Measurements from ENCODE around the gene GORASP1.

The GORASP1 gene

DNA sequence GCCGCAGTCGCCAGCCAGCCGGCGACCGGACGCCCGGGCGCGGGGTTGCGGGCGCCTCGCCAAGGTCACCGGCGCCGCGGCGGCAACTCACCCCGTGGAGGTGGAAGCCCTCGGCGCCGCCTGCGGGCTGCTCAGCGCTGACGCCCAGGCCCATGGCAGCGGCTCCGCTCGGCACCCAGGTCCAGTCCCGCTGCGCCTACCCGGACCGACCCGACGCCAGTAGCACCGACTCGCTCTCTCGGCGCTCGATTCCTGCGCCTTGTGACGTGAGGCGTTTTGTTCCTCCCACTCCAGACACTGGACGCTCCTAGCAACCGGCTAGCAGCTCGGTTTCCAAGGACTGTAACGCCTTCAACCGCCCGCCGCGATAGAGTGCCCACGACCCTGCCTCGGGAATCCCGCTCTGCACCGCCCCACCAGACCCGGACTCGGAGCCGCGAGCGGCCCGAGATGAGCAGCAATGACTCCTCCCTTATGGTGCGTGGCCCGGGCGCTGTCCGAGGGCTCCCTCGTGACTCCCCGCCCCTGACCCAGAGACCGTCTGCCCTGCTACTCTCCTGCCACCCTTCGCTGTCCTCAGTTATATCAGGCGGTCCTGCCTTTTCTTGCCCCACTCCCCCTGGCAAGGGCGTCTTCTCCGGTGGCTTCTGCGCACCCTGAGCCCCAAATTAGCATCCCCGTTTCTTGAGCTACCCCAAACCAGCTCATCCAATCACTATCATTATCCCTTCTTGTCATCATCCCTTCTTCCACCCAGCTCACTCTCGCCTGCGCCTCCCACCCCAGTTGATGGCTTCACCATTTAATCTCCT, at the start of gene GORASP1, which contains the start of gene TTC21A:
Gene GORASP1 (minus strand): TSS at position 240 of the 812 bp plus-strand sequence. CDS start 86 bp downstream, at position 154.
Gene TTC21A (plus strand): TSS at position 293 of the 812 bp plus-strand sequence. CDS start 158 bp downstream, at position 451.
- peak; percentile 56 for DNase-seq

DNA sequence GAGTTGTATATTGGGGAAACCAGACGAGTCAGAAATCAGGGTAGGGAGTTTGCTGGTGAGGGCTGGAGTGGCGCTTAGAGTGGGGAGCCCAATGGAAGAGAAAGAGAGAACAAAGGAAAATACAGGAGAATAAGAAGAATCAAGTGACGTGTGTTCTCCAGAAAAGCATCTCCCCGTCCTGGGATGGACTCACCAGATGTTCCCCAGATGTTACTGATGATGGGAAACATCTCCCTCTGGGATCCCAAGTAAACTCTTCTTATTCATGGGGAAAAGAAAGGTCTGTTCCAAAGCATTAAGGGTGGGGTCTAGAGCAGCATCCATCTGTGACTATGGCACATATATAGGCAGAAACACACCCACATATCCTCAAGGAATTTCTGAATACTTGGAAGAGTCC, 49.0 kb upstream of the GORASP1 start:
- DNase-seq, result no peak

DNA sequence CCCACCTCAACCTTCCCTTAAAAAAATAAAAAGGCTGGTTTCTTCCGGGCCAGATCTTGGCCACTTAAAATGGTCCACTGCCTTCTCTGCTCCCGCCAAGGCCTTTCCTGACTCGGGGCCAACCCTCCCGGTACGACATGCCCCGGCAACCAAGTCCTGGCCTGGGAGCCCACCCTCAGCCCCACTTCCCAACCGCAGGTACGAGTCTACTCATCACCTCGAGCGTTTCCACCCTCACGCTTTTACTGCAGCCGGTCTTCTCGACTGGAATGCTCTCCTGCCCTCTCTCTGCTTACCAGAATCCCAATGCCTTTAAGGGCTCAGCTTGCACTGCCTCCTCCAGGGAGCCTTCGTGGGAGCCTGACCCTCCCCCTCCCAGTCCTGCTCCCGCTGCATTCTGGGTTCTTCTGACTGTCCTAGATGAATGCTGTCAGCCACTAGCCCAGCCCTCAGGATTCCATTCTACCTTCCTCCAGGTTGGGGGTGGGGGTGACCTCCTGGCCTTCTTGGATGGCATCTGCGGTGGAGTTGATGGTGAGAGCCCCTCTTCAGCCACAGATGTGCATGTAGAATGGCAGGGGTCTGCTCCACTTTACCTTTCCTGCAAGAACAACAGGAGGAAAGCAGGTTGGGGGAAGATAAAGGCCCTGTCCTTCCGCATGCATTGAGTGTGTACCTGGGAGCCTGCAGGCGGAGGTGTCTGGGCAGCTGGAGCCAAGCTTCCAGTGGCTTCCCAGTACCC, 47.0 kb upstream of the GORASP1 start:
- no peak for DNase-seq

DNA sequence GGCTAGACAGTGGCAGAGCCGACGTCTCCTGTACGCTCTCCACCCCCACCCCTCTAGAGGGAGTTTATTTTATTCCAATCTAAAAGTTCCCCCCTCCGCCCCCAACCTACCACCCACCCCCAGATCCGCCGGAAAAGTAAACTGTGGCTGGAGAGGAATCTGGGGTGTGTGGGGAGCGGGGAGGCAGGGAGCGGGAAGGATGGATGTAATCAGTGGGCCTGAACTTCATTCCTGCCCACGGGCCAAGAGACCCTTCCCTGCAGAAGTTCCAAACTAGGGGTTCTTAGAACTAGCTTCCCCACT, 46.5 kb upstream of the GORASP1 start:
- DNase-seq, result no peak

DNA sequence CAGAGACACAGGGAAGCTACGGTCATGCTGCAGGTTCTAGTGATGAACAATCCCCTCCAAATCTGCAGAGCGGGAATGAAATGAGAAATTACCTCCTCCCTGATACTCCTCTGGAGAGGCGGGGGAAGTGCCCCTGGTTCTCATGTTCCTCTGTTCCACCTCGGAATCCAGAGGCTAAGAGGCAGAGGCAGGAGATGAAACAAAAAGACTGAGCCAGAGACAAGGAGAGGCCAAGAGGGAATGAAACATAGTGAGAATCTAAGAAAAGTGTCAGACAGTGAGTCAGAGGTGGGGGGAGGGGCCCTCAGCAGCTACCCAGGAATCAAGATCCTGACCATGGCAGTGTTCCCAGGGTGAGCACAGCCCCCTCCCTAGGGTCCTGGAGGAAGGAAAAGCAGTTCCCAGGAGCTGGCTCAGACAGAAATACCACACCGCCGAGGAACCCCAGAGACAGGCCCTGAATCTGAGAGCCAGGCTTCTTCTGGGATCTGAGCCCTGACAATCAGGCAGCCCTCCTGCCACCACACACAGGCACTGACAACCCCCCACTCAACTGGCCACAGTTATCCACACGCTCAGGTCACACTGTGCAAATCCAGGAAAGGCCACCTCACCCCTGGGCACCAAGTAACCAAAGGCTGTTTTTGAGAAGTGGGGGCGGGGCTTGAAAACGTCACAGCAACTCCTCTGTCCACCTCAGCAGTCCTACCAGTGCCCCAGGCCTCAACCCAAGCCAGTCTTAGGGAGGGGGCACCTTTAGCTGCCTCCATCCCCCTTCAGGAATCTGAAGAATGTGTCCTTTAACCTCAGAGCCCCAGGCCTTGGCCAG, 43.6 kb upstream of the GORASP1 start:
- DNase-seq, result no peak

DNA sequence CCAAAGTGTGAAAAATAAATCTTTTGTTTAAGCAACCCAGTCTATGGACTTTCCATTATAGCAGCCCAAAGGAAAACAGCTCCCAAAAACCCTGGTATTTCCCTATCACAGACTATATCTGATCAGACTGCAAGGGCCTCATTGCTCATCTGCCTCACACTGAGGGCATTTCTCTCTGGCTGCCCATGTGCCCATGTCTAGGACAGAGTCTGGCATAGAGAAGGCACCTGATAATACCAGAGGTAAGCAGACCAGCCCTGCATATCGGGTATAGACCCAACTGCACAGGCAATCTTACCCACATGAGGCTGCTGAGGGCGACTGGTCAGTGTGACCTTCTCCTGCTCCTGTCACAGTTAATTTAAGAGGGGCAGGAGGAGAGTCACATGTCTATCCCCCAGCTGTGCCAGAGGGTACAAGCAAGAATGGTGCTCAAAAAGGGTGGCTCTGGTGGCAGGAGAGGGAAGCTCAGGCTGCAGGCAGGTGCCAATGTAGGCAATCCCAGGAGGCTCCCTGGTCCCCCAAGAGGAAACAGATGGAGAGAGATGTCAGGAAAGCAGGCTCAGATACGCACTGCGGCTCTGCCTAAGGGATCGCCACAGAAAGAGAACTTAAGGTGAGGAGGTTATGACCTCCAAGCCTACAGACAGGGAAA, 42.8 kb upstream of the GORASP1 start:
- no peak for DNase-seq

DNA sequence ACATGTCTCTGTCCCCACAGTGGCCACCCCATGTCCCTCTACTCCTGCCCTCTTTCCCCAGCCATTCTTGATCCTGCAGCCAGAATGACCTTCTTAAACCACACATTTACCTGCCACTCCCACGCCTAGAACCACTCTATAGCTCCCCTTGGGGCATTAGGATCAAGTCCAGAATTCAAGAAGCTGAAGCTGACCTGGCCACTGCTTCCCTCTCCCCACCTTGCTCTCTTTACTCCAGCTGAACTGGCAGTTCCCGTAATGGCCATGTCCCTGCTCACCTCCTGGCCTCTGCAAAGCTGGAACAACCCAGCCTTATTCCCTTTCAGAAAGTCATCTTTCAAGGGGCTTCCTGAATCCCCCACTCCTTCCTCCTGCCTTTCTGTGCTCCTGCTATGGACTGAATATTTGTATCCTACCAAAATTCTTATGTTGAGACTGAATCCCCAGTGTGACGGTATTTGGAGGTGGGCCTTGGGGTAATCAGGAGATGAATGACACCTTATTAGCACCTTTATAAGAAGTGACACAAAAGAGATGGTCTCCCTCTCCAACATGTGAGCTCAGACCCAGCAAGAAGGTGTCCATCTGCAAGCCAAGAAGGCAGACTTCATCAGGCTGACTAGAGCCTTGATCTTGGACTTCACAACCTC, 42.2 kb upstream of the GORASP1 start:
- DNase-seq, result no peak

DNA sequence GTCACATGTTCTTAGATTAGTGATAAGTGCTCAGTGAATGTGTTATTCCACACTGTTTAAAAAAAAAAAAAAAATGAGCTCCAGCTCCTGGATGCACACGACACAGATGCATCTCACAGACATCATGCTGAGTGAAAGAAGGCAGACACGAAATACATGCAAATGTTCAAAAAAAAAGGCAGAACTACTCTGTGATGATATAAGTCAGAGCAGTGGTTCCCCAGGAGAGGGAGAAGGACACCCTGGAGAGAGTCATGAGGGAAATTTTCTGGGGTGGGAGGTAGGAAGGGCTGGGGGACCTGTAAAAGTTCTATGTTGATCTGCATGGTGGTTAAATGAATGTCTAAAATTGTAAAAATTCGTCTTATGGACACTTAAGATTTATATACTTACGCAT, 41.6 kb upstream of the GORASP1 start:
- no peak for DNase-seq

DNA sequence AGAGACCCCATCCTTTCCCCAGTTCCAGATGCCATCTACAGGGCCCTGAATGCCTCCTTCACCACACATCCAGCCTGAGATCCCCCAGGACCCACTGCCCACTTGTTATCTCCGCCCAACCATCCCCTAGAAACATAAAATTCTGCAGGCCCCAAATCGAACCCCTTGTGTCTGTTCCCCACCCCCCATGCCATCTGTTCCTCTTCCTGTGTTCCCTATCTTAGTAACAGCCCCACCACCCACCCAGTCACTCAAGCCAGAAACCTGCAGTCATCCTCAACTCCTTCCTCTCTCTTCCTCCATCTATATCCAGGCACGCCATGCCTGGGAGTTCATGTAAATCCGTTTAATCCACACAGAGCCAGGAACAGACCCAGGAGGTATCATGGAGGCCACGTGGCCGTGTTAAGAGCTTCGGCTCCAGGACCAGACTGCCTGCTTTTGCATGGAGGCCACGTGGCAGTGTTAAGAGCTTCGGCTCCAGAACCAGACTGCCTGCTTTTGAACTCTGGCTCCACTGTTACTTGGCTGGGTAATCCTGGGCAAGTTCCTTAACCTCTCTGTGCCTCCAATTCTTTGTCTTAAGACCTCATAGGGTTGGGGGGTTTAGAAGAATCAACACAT, 41.1 kb upstream of the GORASP1 start:
- no peak for DNase-seq

DNA sequence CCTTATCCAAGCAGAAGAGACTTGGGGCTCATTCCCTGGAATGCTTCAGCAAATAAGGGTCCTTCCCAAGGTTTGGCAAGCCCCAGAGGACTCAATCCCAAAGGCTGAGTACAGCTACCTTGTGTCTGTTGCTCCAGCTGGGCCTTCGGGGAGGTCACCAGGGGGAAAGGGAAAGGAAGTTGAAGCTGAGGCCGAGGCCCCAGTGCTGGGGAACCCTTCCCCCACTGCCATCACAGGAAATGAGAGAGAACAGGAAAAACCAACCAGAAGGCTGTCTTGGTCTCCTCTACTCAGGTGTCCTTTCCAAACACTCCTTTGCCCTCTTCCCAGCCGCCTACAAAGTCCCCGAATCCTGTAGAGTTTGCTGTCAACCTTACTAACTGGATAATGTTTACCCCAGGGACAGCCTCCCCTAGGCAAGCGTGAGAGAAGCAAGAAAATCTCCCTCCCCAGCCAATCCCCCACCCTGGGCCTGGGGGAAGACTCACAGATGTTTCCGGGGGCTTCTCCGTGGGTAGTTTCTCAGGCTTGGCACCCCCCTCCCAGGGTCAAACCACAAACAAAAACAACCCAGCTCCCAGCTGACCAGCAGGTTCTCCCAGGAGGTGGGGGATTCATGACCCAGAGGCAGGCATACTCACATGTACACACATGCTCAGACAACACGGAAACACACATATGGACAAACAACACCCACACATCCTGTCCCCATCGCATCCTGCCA, 40.4 kb upstream of the GORASP1 start:
- DNase-seq, result no peak

DNA sequence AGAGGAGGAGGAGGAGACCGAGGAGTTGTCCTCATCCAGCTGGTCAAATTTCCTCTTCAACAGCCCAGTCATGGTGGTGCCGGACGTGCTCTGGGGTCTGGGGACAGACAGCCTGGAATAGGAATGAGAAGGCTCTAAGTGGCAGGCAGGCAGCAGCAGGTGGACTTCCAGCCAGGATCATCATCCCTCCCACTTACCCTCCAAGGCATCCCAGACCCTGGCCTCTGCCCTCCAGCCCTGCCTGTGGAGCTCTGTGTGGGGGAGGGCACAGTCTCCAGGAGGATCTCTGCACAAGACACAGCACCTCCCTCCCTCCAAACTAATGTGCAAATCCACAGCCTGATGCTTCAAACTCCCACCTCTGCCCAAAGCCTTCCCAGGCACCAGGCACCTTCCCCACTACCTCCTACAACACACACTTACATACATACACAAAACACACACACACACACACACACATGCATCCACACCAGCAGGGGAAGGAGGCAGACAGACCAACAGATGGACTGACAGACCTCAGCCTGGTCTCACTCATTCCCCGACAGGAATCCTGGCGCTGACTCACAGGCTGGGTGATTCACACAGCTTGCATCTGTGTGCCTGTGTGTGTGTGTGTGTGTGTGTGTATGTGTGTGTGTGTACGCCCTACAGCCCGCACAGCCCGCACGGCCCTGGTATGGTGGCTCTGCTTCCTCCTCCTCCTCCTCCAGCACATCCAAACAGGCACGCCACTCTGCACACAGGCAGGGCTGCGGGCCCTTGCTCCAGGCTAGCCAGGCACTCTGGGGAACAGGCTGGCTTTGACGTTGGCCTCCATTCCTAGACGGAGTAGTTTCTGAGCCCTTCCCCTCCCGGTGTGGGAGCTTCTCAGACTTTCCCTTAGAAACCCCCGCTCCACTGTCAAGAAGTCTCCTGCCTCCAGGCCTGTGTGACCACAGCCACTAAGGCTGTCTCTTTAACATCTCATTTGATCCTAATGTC, 39.5 kb upstream of the GORASP1 start:
- no peak for DNase-seq

DNA sequence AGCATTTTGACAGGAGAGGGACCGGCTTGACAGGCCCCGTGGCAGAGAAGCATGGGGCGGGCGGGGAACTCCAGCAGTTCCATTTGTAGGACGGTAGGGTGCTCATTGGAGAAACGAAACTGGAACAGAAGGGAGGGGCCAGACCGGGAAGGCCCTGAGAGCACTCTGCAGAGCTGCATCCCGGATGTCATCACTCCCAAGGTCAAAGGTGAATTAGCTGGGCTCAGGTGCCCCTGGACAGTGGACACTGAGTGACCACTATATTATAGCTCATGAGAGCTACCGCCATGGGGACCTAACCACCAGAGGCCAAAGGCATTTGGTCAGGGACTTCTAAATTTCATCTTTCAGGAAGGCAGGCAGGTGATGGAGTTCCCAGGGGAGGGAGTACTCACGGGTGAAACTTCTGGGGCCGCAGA, 38.7 kb upstream of the GORASP1 start:
- no peak for DNase-seq

DNA sequence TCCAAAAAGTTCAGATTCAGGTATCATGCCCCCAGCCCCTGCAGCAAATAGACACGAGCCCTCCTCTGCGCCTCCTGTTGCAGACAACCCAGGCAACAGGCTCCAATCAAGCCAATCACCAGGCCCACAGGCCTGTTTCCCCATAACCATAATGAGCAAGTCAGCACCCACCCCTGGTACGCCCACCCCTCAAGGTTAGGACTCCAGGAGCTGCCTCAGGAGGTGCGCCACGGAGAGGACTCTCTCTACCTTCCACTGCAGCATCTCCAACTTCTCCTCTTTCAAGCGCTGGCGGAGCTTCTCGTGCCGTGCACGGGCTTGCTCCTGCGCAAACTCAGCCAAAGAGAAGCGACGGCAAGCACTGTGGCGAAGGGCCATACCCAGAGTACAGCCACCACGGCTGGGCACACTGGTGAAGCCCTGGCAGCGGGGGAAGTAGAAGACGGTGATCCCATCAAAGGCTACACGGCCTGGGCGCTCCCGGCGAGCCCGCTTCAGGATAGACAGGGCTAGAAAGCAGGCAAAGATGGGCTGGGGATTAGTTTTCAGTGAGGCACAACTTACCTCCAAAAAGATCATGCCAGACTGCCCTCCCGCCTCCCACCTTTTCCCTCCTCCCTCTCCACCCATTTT, 37.4 kb upstream of the GORASP1 start:
- DNase-seq, result no peak

DNA sequence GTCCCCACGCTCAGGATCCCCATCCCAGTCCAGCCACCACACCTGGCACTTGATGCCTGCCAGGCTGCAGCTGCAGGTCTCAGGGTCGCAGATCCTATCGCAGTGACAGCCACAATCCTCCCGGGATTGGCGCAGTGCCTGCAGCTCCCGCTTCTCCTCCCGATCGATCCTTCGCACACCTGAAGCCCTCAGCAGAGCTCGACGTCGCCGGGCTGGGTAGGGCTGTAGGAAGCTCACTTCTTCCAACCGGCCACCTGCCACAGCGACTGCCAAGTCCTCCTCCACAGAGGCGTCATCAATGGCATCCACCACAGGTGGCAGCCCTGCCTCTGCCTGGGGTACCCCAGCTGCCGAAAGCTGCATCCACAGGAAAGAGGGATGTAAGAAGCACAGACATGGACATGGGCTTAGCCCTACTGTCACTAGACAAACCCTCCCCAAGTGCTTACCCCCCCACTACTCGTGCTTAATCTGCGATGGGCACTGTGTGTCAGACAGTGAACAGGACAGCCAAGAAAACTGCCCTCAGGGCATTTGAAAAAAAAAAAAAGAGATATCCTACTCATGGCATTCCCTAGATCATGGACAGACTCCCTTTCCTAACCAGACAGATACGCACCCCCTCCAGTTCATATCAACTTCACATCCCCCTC, 36.8 kb upstream of the GORASP1 start:
- peak; percentile 85 for DNase-seq

DNA sequence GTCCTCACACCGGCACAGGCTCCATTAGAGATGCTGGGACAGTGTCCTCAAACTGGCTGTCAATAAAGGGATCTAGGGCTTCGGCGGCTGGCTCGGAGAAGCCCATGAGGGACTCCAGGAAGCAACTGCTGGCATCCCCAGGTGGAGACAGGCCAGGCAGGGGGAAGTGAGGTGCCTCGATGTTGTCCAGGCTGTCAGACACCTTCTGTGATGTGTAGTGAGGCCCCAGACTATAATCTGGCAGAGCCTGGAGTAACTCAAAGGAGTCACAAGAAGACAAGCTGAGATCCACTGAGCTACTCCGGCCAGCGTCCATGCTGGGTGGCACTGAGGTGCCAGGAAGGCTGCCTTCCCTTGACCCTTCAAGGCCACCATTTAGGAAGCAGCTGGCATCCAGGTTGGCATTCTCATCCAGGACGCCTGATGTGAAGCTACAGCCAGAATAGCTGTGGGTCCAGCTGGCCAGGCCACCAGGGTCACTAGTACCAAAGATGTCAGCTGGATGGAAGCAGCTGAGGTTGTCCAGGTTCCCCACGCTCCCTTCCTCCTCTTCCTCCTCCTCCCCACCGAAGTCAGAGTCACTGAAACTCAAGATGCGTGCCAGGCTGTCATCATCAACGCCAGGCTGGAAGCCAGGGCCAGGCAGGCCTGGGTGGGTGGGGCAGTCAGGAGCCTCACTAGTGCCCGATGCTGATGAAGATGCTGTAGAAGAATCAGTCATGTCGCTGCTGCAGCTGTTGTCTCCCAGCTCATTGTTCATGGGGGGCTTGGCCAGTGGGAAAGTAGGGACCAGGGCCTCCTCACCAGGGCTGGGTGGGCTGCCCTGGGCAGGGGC, 35.8 kb upstream of the GORASP1 start:
- no peak for DNase-seq

DNA sequence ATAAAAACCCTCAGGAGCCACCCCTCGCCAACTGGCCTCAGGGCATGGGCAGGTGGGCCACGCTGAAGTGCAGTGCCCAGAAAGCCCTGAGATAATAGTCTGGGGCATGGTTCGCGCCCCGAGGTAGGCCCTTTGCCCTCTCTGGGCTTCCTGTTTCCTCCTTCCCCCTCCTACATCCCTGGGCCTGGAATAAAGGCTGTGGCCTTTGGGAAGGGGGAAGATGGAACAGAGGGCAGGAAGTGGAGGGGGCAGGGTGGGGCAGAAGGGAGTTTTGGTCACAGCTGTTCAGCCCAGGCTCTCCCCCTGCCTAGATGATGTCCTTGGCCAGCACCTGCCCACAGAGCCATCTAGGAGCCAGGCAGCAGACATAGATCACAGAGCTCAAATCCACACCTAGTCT, 34.6 kb upstream of the GORASP1 start:
- no peak for DNase-seq

DNA sequence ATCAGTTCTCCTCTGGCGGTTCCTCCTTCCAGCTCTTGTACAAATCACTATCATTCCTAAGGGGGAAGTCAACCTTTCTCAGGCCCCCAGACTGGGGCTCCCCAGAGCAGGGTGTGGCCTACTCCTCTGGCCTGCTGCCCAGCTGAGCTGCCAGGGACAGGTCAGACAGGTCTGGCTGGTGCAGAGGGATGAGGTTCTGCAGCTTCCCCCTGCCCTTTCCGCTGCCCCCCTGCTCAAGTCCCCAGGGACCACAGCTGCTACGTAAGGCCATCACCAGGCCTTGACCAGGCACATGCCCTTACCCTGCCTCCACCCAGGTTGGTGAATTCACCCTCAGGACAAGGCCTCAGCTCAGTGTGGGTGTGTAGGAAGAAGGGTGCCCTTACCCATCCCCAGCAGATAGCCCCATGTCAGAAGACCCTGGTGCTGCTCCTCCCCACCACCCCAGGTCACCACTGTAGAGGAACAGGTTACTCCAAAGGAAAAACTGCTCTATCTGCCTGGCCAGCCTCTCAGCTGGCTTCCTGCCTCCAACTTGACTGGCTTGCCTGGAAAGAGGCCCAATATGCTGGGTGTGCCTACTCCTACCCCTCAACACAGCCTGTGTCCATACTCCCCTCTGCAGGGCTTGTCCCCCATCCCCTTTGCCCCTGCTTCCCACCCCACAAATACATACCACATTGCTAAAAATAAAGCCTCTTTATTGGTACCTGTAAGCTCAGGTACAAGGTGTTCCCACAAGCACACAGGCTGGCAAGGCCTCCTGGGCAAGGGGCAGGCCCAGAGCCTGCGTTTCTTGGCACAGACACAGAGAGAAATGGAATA, 34.0 kb upstream of the GORASP1 start:
- peak; percentile 29 for DNase-seq
